Fibroblast of lung (primary cell): ENCODE results near the gene NECTIN1. TPM values are rescaled to one million over a fixed set of nuclear protein-coding genes. Genes with fewer than 3 reads are reported as not detected.

Source experiments
- DNase-seq, 2 donors: peaks; one replicate each; pipeline versions ENCODE4 v3.0.0 to v3.0.0-alpha.2; 2010; ENCODE audit warnings: low read depth in 2 of 2
- H2AFZ ChIP-seq: 2 replicates; pipeline ENCODE4 v1.5.1; 2012; ENCODE audit warnings: low read length, control low read depth, inconsistent platforms
- H3K27ac ChIP-seq: 2 replicates; pipeline ENCODE4 v1.5.1; 2011; ENCODE audit warnings: low read length, control low read depth; ENCODE audit not compliant: insufficient read depth
- H3K27me3 ChIP-seq: 2 replicates; pipeline ENCODE4 v1.5.1; 2011; ENCODE audit warnings: mild to moderate bottlenecking, low read length; ENCODE audit not compliant: control insufficient read depth, insufficient read depth
- H3K36me3 ChIP-seq: 2 replicates; pipeline ENCODE4 v1.5.1; 2011; ENCODE audit warnings: low read length; ENCODE audit not compliant: control insufficient read depth, insufficient read depth
- H3K4me1 ChIP-seq: 2 replicates; pipeline ENCODE4 v1.5.1; 2011; ENCODE audit warnings: low read length; ENCODE audit not compliant: control insufficient read depth, insufficient read depth; ENCODE audit errors: extremely low read depth
- H3K4me2 ChIP-seq: 2 replicates; pipeline ENCODE4 v1.5.1; 2011; ENCODE audit warnings: low read length, control low read depth; ENCODE audit not compliant: insufficient read depth; ENCODE audit errors: extremely low read depth
- H3K4me3 ChIP-seq, 4 experiments: fragments of 200-600 bp in 1 of 4; sonication (generic) in 1 of 4; replicated peaks in 1 of 4; 2 replicates each; pipeline ENCODE4 v1.5.1; 2011 to 2016; ENCODE audit warnings: low read length in 4 of 4, low read depth in 3 of 4, mild to moderate bottlenecking in 3 of 4, control low read depth in 2 of 4, inconsistent platforms in 1 of 4, mixed read lengths in 1 of 4; ENCODE audit not compliant: insufficient read depth in 1 of 4; ENCODE audit errors: control extremely low read depth in 1 of 4
- H3K79me2 ChIP-seq: 2 replicates; pipeline ENCODE4 v1.5.1; 2012; ENCODE audit warnings: mild to moderate bottlenecking, low read length, inconsistent platforms; ENCODE audit not compliant: control insufficient read depth, insufficient read depth
- H3K9ac ChIP-seq: 2 replicates; pipeline ENCODE4 v1.5.1; 2011; ENCODE audit warnings: mild to moderate bottlenecking, low read length, control low read depth; ENCODE audit not compliant: insufficient read depth
- H3K9me3 ChIP-seq: 2 replicates; pipeline ENCODE4 v1.5.1; 2012; ENCODE audit warnings: low read depth, low read length; ENCODE audit not compliant: control insufficient read depth, insufficient read depth
- H4K20me1 ChIP-seq: 2 replicates; pipeline ENCODE4 v1.5.1; 2011; ENCODE audit warnings: low read length; ENCODE audit not compliant: control insufficient read depth, insufficient read depth; ENCODE audit errors: extremely low read depth
- EZH2 ChIP-seq: IDR thresholded peaks from 2 replicates; pipeline ENCODE4 v1.5.1; 2012; ENCODE audit warnings: low read length, control low read depth, mild to moderate bottlenecking; ENCODE audit errors: missing control alignments
- polyA plus RNA-seq, 2 donors: library from polyadenylated mRNA; depleted of rRNA in 1 of 2; stranded (reverse) in 1 of 2; unstranded in 1 of 2; fragments of >200 nt; gene quantifications; 2 replicates each; pipeline ENCODE4 v1.2.1, GENCODE V29; 2011 to 2012; ENCODE audit warnings: missing spikeins in 1 of 2
- total RNA-seq: library from RNA; depleted of rRNA; stranded (reverse); fragments of >200 nt; gene quantifications from 2 replicates; pipeline ENCODE4 v1.2.1, GENCODE V29; 2014
- TF ChIP-seq, protein P1 (sequence below), 2 donors: IDR thresholded peaks in 1 of 2; conservative IDR thresholded peaks in 1 of 2; 1 replicate in 1 of 2; 2 replicates in 1 of 2; pipeline ENCODE4 v1.5.1; 2011 to 2012; ENCODE audit warnings: low read length in 2 of 2, control low read depth in 1 of 2, inconsistent platforms in 1 of 2, low read depth in 1 of 2, mild to moderate bottlenecking in 1 of 2

The NECTIN1 gene
- total and polyA plus RNA-seq, 2 donors (not counting 1 experiment from before 2014, with no cell fraction given): 2.0 to 2.8 TPM

DNA sequence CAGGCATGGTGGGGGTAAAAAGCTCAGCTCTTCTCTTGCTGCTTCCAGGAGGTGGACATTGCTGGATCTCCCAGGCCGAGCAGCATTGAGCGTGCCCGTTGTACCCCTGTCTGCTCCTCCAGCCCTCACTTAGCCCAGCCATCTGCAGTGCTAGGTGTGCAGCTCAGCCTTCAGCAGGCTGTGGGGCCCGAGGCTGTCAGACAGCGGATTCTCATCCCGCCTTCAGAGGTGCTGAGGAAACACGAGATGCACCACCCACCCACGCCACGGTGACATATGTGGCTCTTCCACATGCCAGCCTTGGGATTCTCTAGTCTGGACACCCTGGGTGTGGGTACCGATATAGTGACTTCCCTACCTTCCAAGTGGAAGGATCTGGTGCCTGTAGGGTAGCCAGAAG lies 48.9 kb upstream of the NECTIN1 start:
- no peak overlapping the region for H3K4me2 ChIP-seq
- no peak for DNase-seq
- H3K9me3 ChIP-seq: no peaks in the 10 kb centered on the region
- no peaks in the 10 kb centered on the region for H3K4me1 ChIP-seq
- no peaks in the 10 kb centered on the region for H3K36me3 ChIP-seq
- TF ChIP-seq EZH2: no peak
- TF ChIP-seq, protein P1, sequence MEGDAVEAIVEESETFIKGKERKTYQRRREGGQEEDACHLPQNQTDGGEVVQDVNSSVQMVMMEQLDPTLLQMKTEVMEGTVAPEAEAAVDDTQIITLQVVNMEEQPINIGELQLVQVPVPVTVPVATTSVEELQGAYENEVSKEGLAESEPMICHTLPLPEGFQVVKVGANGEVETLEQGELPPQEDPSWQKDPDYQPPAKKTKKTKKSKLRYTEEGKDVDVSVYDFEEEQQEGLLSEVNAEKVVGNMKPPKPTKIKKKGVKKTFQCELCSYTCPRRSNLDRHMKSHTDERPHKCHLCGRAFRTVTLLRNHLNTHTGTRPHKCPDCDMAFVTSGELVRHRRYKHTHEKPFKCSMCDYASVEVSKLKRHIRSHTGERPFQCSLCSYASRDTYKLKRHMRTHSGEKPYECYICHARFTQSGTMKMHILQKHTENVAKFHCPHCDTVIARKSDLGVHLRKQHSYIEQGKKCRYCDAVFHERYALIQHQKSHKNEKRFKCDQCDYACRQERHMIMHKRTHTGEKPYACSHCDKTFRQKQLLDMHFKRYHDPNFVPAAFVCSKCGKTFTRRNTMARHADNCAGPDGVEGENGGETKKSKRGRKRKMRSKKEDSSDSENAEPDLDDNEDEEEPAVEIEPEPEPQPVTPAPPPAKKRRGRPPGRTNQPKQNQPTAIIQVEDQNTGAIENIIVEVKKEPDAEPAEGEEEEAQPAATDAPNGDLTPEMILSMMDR (conservative IDR thresholded peaks at IDR 0.05 in 1 of 2, IDR thresholded peaks at IDR 0.05 in 1 of 2; ENCODE audit: low read depth in 1 of 2, low read length in 2 of 2): no peak
- no peaks in the 10 kb centered on the region for H4K20me1 ChIP-seq
- H3K4me3 ChIP-seq: no peak overlapping the region
- H2AFZ ChIP-seq: no peak overlapping the region
- H3K9ac ChIP-seq: no peak overlapping the region
- no peaks in the 10 kb centered on the region for H3K27me3 ChIP-seq
- H3K27ac ChIP-seq: no peak overlapping the region
- H3K79me2 ChIP-seq: no peaks in the 10 kb centered on the region

DNA sequence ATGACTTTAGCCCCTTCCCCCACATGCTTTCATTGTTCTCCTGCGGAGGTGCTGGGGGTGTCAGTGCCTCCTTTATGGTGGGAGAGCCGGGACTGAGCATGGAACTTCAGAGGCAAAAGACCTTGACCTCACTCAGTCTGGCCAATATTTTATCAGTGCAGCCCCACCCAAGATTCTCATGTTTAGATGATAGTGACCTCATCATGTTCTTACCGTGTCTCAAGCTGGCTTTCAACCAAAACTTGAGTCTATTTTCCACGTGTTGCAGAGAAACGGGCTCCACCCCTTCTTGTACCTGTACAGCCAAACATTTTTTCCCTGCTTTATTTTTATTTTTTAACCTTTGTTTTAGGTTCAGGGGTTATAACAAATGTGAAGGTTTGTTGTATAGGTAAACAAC lies 47.7 kb upstream of the NECTIN1 start:
- no peak overlapping the region for H3K9ac ChIP-seq
- no peaks in the 10 kb centered on the region for H3K9me3 ChIP-seq
- no peaks in the 10 kb centered on the region for H3K27me3 ChIP-seq
- TF ChIP-seq, protein P1 (conservative IDR thresholded peaks at IDR 0.05 in 1 of 2, IDR thresholded peaks at IDR 0.05 in 1 of 2; ENCODE audit: low read depth in 1 of 2, low read length in 2 of 2): no peak
- no peak for TF ChIP-seq EZH2
- no peak for DNase-seq
- H3K4me2 ChIP-seq: no peak overlapping the region
- H3K36me3 ChIP-seq: no peaks in the 10 kb centered on the region
- no peak overlapping the region for H3K27ac ChIP-seq
- no peak overlapping the region for H3K4me3 ChIP-seq
- no peak overlapping the region for H2AFZ ChIP-seq
- H4K20me1 ChIP-seq: no peaks in the 10 kb centered on the region
- H3K79me2 ChIP-seq: no peaks in the 10 kb centered on the region
- H3K4me1 ChIP-seq: no peaks in the 10 kb centered on the region

DNA sequence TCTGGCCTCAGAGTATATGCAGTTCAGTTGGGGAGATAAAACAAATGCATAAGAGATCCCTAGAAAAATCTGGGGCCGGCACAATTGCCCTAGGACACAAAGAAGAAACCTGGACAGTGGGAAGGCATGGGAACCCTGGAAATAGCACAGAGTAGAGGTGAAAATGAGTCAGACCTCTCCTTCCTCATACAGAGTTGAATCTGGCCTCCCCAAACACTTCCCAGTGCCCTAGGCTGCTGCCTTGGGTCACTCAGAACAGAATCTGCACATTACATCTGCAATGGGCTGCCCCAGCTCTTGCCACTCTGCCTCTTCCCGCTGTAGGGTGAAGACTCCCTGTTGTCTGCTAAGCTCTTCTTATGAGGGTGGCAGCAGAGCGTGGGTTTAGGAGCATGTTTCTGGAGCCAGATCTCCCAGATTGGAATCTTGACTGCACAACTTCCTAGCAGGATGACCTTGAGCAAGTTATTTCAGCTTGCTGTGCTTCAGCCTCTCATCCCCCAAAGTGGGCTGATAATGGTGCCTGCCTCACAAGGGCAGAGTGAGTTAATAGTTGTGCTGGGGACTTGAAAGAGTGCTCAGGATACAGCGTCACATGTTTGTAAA lies 47.1 kb upstream of the NECTIN1 start:
- Histone ChIP-seq H3K4me2 (no peak overlapping the region), H3K9me3 (no peaks in the 10 kb centered on the region), H3K27ac (no peak overlapping the region), H3K79me2 (no peaks in the 10 kb centered on the region), H2AFZ (no peak overlapping the region), H3K36me3 (no peaks in the 10 kb centered on the region), H3K9ac (no peak overlapping the region), H4K20me1 (no peaks in the 10 kb centered on the region), H3K27me3 (no peaks in the 10 kb centered on the region), H3K4me3 (no peak overlapping the region), H3K4me1 (no peaks in the 10 kb centered on the region)
- DNase-seq: no peak
- TF ChIP-seq, protein P1 (conservative IDR thresholded peaks at IDR 0.05 in 1 of 2, IDR thresholded peaks at IDR 0.05 in 1 of 2; ENCODE audit: low read depth in 1 of 2, low read length in 2 of 2): no peak
- TF ChIP-seq EZH2: no peak
